SH-SY5Y (cell line): ENCODE data around the gene LRMDA.

Experiments
- GATA2 ChIP-seq: IDR thresholded peaks from 2 replicates; pipeline ENCODE4 v1.6.1; 2011; ENCODE audit warnings: mild to moderate bottlenecking, low read depth, low read length
- GATA3 ChIP-seq: IDR thresholded peaks from 2 replicates; pipeline ENCODE4 v1.6.1; 2011; ENCODE audit warnings: low read depth, mild to moderate bottlenecking, low read length, moderate library complexity

Gene LRMDA

GRCh38 chr10:76023007-76023406 lies 591.6 kb downstream of the LRMDA start:
- TF ChIP-seq GATA2 (peak; percentile 94), GATA3 (peak; percentile 98)

GRCh38 chr10:76024460-76025123 lies 593.2 kb downstream of the LRMDA start:
- TF ChIP-seq GATA3 (no peak), GATA2 (no peak)

GRCh38 chr10:76025124-76025477 lies 593.7 kb downstream of the LRMDA start:
- TF ChIP-seq GATA3 (no peak), GATA2 (no peak)

GRCh38 chr10:76026176-76026771 lies 594.9 kb downstream of the LRMDA start:
- TF ChIP-seq GATA2 (no peak), GATA3 (no peak)

GRCh38 chr10:76026905-76027304 lies 595.5 kb downstream of the LRMDA start:
- TF ChIP-seq GATA2: no peak
- no peak for TF ChIP-seq GATA3

GRCh38 chr10:76029782-76030181 lies 598.4 kb downstream of the LRMDA start:
- TF ChIP-seq GATA2 (no peak), GATA3 (no peak)

GRCh38 chr10:76031099-76031498 lies 599.7 kb downstream of the LRMDA start:
- TF ChIP-seq GATA3 (no peak), GATA2 (no peak)

- TF ChIP-seq GATA3 (no peak), GATA2 (no peak)
Observed at GRCh38 chr10:76031769-76032699, 600.6 kb downstream of the LRMDA start.

GRCh38 chr10:76032700-76033039 lies 601.2 kb downstream of the LRMDA start:
- TF ChIP-seq GATA2 (no peak), GATA3 (no peak)

GRCh38 chr10:76033457-76034196 lies 602.2 kb downstream of the LRMDA start:
- TF ChIP-seq GATA2: no peak
- no peak for TF ChIP-seq GATA3

GRCh38 chr10:76034353-76035205 lies 603.2 kb downstream of the LRMDA start:
- no peak for TF ChIP-seq GATA3
- peak; percentile 6; the same call in 1 of the 2 replicates for TF ChIP-seq GATA2

GRCh38 chr10:76035206-76036110 lies 604.0 kb downstream of the LRMDA start:
- TF ChIP-seq GATA2 (peak; percentile 69), GATA3 (peak; percentile 42)
